A549 treated with RU486 at 1 μM for 4 hours (cell line): ENCODE results near the gene ENOX2. TPM values are rescaled to one million over a fixed set of nuclear protein-coding genes. Genes with fewer than 3 reads are reported as not detected.

Source experiments
- total RNA-seq: library from RNA; stranded (reverse); fragments of 200-300 nt; extraction: Qiagen RNA extraction; gene quantifications from 5 replicates; pipeline ENCODE4 v1.2.3, GENCODE V29; 2022; ENCODE audit warnings: low read depth

Gene ENOX2
- total RNA-seq = 6.1 to 9.9 TPM (median 7.9 TPM) in 5 replicates

GRCh38 chrX:130902783-130903613, at the start of gene ENOX2:
ENOX2 (minus strand) TSS chrX:130903209; CDS start chrX:130703216, 199,993 bp downstream.

Other genes starting within 250 kb of the ENOX2 start
- not detected in 5 replicates for gene ARHGAP36, start 155.1 kb upstream of the ENOX2 start, total RNA-seq